Measurements from ENCODE around the gene SNRNP70.

The SNRNP70 gene

GRCh38 chr19:49129238-49129583 is 44.0 kb downstream of the SNRNP70 start:
- H3K4me3 ChIP-seq (ENCODE audit: low read depth, low read length) = no peak overlapping the region

GRCh38 chr19:49130325-49130724 is 45.1 kb downstream of the SNRNP70 start:
- no peak for TF ChIP-seq CTCF (IDR thresholded peaks at IDR 0.05; ENCODE audit: low read depth, low read length)
- H3K4me3 ChIP-seq (ENCODE audit: low read depth, low read length) = no peak overlapping the region

More at GRCh38 chr19:49129238-49129583, 44.0 kb downstream of the SNRNP70 start:
- TF ChIP-seq CTCF (IDR thresholded peaks at IDR 0.05; ENCODE audit: low read depth, low read length) = no peak

- no peak overlapping the region for H3K4me3 ChIP-seq (ENCODE audit: low read depth, low read length)
- no peak for TF ChIP-seq CTCF (IDR thresholded peaks at IDR 0.05; ENCODE audit: low read depth, low read length)
Observed at GRCh38 chr19:49132974-49133609, 47.8 kb downstream of the SNRNP70 start.

- H3K4me3 ChIP-seq (ENCODE audit: low read depth, low read length) = no peak overlapping the region
- TF ChIP-seq CTCF (IDR thresholded peaks at IDR 0.05; ENCODE audit: low read depth, low read length) = no peak
Observed at GRCh38 chr19:49133621-49134454, 48.6 kb downstream of the SNRNP70 start.

GRCh38 chr19:49135686-49136085 is 50.4 kb downstream of the SNRNP70 start:
- TF ChIP-seq CTCF (IDR thresholded peaks at IDR 0.05; ENCODE audit: low read depth, low read length) = no peak
- H3K4me3 ChIP-seq (ENCODE audit: low read depth, low read length) = no peak overlapping the region

GRCh38 chr19:49136771-49137171 is 51.5 kb downstream of the SNRNP70 start:
- no peak for TF ChIP-seq CTCF (IDR thresholded peaks at IDR 0.05; ENCODE audit: low read depth, low read length)
- H3K4me3 ChIP-seq (ENCODE audit: low read depth, low read length) = no peak overlapping the region

- no peak for TF ChIP-seq CTCF (IDR thresholded peaks at IDR 0.05; ENCODE audit: low read depth, low read length)
- H3K4me3 ChIP-seq (ENCODE audit: low read depth, low read length) = no peak overlapping the region
Observed at GRCh38 chr19:49140951-49141350, 55.7 kb downstream of the SNRNP70 start.

Data from WI38 (cell line).